Astrocyte of the cerebellum (primary cell): ENCODE results near the gene PRKCE.

ENCODE experiments used
- DNase-seq: peaks from one replicate; pipeline ENCODE4 v3.0.0-alpha.2; 2011; ENCODE audit warnings: low read depth
- H3K4me3 ChIP-seq: 2 replicates; pipeline ENCODE4 v1.5.1; 2011; ENCODE audit warnings: mild to moderate bottlenecking, low read depth, low read length, moderate library complexity
- CTCF ChIP-seq: IDR thresholded peaks from 2 replicates; pipeline ENCODE4 v1.5.1; 2012; ENCODE audit warnings: low read length, low read depth, moderate library complexity, mild to moderate bottlenecking; ENCODE audit errors: missing control alignments
- in situ Hi-C: cut with HindIII; loops from 2 replicates; pipeline ENCODE4 v1.10.0; 2017; ENCODE audit warnings: low sequenced_read_pairs

Gene PRKCE

GRCh38 chr2:45978302-45978859 is 326.9 kb downstream of the PRKCE start:
- DNase-seq: no peak
- no peak overlapping the region for H3K4me3 ChIP-seq
- in situ Hi-C loops: no loop called here
- no peak for TF ChIP-seq CTCF

- no peak overlapping the region for H3K4me3 ChIP-seq
- in situ Hi-C loops: no loop called here
- no peak for DNase-seq
- no peak for TF ChIP-seq CTCF
These were observed 327.6 kb downstream of the PRKCE start for GRCh38 chr2:45979065-45979464.

- H3K4me3 ChIP-seq: no peak overlapping the region
- DNase-seq: no peak
- no peak for TF ChIP-seq CTCF
- in situ Hi-C loops: no loop called here
These were observed 328.8 kb downstream of the PRKCE start for GRCh38 chr2:45980161-45980865.

GRCh38 chr2:45981384-45981930 is 330.0 kb downstream of the PRKCE start:
- H3K4me3 ChIP-seq: no peak overlapping the region
- DNase-seq: no peak
- in situ Hi-C loops: no loop called here
- no peak for TF ChIP-seq CTCF

- TF ChIP-seq CTCF: no peak
- in situ Hi-C loops: no loop called here
- no peak for DNase-seq
- H3K4me3 ChIP-seq: no peak overlapping the region
These were observed 330.6 kb downstream of the PRKCE start for GRCh38 chr2:45982096-45982495.

- in situ Hi-C loops: no loop called here
- no peak for TF ChIP-seq CTCF
- no peak overlapping the region for H3K4me3 ChIP-seq
- no peak for DNase-seq
These were observed 331.7 kb downstream of the PRKCE start for GRCh38 chr2:45983213-45983612.
